Measurements from ENCODE around the gene DACT3.

DNA sequence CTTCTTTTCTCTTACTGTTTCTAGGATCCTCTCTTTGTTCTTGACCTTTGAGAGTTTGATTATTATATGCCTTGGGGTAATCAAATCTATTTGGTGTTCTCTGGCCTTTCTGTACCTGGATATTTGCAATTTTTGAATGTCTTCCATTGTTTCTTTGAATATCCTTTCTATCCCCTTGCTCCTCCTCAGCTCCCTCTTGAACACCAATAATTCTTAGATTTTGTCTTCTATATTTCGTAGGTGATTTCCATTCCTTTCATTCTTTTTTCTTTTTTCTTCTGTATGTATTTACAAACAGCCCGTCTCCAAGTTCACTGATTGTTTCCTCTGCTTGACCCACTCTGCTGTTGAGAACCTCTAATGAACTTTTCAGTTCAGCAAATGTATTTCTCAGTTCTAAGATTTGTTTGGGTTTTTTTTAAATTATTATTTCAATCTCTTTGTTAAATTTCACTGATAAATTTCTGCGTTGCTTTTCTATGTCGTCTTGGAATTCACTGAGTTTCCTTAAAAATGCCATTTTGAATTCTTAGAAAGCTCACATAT, 62.5 kb downstream of the DACT3 start:
- TF ChIP-seq CTCF (IDR thresholded peaks at IDR 0.05) (no peak), POLR2A (IDR thresholded peaks at IDR 0.05) (no peak)

Measured in stomach (tissue), 4 donors.